OCI-LY7 (cell line): Measurements from ENCODE around the gene FABP6.

ENCODE experiments used
- EZH2phosphoT487 ChIP-seq: fragments of 200-600 bp; sonication (generic); IDR thresholded peaks from 2 replicates; pipeline ENCODE4 v1.6.1; 2018; ENCODE audit warnings: low read depth, borderline replicate concordance, mild to moderate bottlenecking, mixed run types, antibody characterized with exemption, low read length, moderate library complexity, mixed read lengths
- TF ChIP-seq, protein P1 (sequence below): fragments of 200-600 bp; sonication (generic); conservative IDR thresholded peaks from 2 replicates; pipeline ENCODE4 v1.5.1; 2014; ENCODE audit warnings: mild to moderate bottlenecking, antibody characterized with exemption, low read length, moderate library complexity, mixed read lengths

DNA sequence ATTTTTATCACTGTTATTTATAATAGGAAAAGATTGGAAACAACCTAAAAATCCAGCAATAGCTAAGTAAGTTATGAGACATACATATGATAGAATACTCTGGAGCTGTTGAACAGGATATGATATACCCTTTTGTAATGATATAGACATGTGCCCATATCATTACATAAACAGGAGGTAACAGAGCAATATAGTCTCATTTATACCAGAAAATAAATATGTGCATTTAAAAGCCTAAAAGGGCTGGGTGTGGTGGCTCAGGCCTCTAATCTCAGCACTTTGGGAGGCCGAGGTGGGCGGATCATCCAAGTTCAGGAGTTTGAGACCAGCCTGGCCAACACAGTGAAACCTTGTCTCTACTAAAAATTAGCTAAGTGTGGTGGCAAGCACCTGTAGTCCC is 2.3 kb upstream of the FABP6 start:
- TF ChIP-seq, protein P1, sequence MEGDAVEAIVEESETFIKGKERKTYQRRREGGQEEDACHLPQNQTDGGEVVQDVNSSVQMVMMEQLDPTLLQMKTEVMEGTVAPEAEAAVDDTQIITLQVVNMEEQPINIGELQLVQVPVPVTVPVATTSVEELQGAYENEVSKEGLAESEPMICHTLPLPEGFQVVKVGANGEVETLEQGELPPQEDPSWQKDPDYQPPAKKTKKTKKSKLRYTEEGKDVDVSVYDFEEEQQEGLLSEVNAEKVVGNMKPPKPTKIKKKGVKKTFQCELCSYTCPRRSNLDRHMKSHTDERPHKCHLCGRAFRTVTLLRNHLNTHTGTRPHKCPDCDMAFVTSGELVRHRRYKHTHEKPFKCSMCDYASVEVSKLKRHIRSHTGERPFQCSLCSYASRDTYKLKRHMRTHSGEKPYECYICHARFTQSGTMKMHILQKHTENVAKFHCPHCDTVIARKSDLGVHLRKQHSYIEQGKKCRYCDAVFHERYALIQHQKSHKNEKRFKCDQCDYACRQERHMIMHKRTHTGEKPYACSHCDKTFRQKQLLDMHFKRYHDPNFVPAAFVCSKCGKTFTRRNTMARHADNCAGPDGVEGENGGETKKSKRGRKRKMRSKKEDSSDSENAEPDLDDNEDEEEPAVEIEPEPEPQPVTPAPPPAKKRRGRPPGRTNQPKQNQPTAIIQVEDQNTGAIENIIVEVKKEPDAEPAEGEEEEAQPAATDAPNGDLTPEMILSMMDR = no peak
- no peak for TF ChIP-seq EZH2phosphoT487
